IMR-90 (cell line): Measurements from ENCODE around the gene RUNX3. TPM values are rescaled to one million over a fixed set of nuclear protein-coding genes. Genes with fewer than 3 reads are reported as not detected.

Experiments used
- ATAC-seq: fragments of 200-7000 bp; cut with Tn5 transposase; 2 replicates; pipeline ENCODE4 v1.9.1; 2020; ENCODE audit warnings: low read depth, mild to moderate bottlenecking, moderate library complexity
- BruUV-seq: library from RNA; stranded (reverse); fragments of 400-500 nt; replicated peaks from 2 replicates; lab custom pipeline; 2021; lab: Mats Ljungman, UMichigan
- CTCF ChIA-PET: fragments of 300-600 bp; formaldehyde crosslinking; extraction: SDS; loops from one replicate; lab custom pipeline; 2021; ENCODE audit warnings: antibody characterized with exemption; lab: Yijun Ruan, JAX
- POLR2A ChIA-PET: fragments of 300-600 bp; sonication (Branson Sonifier 250); formaldehyde crosslinking; loops from one replicate; lab custom pipeline; 2022; ENCODE audit warnings: antibody characterized with exemption; ENCODE audit not compliant: unreplicated experiment; lab: Charles Lee
- DNase-seq: peaks from one replicate; pipeline ENCODE4 v3.0.0; 2013
- H2AFZ ChIP-seq: replicated peaks from 2 replicates; pipeline ENCODE3; 2013; ENCODE audit warnings: low read length, mild to moderate bottlenecking; ENCODE audit not compliant: poor library complexity
- H2AK5ac ChIP-seq: 2 replicates; pipeline ENCODE4 v1.6.1; 2013; ENCODE audit warnings: low read depth, low read length, inconsistent platforms
- H2AK9ac ChIP-seq: replicated peaks from 2 replicates; pipeline ENCODE3; 2013; ENCODE audit warnings: mild to moderate bottlenecking, low read depth, low read length, moderate library complexity; ENCODE audit not compliant: poor library complexity
- H2BK120ac ChIP-seq: 2 replicates; pipeline ENCODE4 v1.6.1; 2013; ENCODE audit warnings: low read depth, low read length, inconsistent platforms
- H2BK15ac ChIP-seq: 3 replicates; pipeline ENCODE4 v1.6.1; 2013; ENCODE audit warnings: low read depth, low read length, inconsistent platforms
- H2BK20ac ChIP-seq: 2 replicates; pipeline ENCODE4 v1.6.1; 2013; ENCODE audit warnings: low read depth, mild to moderate bottlenecking, inconsistent platforms, low read length, moderate library complexity
- H2BK5ac ChIP-seq: 2 replicates; pipeline ENCODE4 v1.6.1; 2013; ENCODE audit warnings: mild to moderate bottlenecking, low read depth, low read length, inconsistent platforms; ENCODE audit not compliant: poor library complexity, severe bottlenecking
- H3K14ac ChIP-seq: replicated peaks from 2 replicates; pipeline ENCODE4 v1.6.1; 2013; ENCODE audit warnings: low read depth, low read length, inconsistent platforms
- H3K18ac ChIP-seq: 2 replicates; pipeline ENCODE4 v1.6.1; 2013; ENCODE audit warnings: low read depth, low read length, control low read depth
- H3K23ac ChIP-seq: 2 replicates; pipeline ENCODE4 v1.6.1; 2013; ENCODE audit warnings: low read depth, low read length, inconsistent platforms
- H3K27ac ChIP-seq: 2 replicates; pipeline ENCODE4 v1.5.1; 2013; ENCODE audit warnings: mild to moderate bottlenecking, control low read depth, low read length; ENCODE audit not compliant: insufficient read depth
- H3K27me3 ChIP-seq: 2 replicates; pipeline ENCODE4 v1.6.1; 2013; ENCODE audit warnings: low read length; ENCODE audit not compliant: control insufficient read depth, insufficient read depth
- H3K36me3 ChIP-seq: 2 replicates; pipeline ENCODE4 v1.6.1; 2013; ENCODE audit warnings: low read length, mixed read lengths; ENCODE audit not compliant: control insufficient read depth, insufficient read depth
- H3K4ac ChIP-seq: 2 replicates; pipeline ENCODE4 v1.6.1; 2013; ENCODE audit warnings: low read depth, low read length, inconsistent platforms
- H3K4me1 ChIP-seq: 2 replicates; pipeline ENCODE4 v1.6.1; 2013; ENCODE audit warnings: low read length, mixed read lengths; ENCODE audit not compliant: control insufficient read depth, insufficient read depth
- H3K4me2 ChIP-seq: 2 replicates; pipeline ENCODE4 v1.6.1; 2013; ENCODE audit warnings: low read depth, mild to moderate bottlenecking, control low read depth, low read length, moderate library complexity
- H3K4me3 ChIP-seq: 2 replicates; pipeline ENCODE4 v1.5.1; 2013; ENCODE audit warnings: low read depth, mild to moderate bottlenecking, control low read depth, low read length, moderate library complexity; ENCODE audit not compliant: insufficient read depth
- H3K56ac ChIP-seq: 2 replicates; pipeline ENCODE4 v1.6.1; 2013; ENCODE audit warnings: low read length, inconsistent platforms; ENCODE audit not compliant: insufficient read depth; ENCODE audit errors: extremely low read depth
- H3K79me1 ChIP-seq, 2 experiments: 2 replicates each; pipeline ENCODE4 v1.6.1; 2013; ENCODE audit warnings: low read length in 2 of 2, inconsistent platforms in 1 of 2, low read depth in 1 of 2
- H3K9ac ChIP-seq: 2 replicates; pipeline ENCODE4 v1.6.1; 2013; ENCODE audit warnings: low read depth, low read length, control low read depth
- H3K9me1 ChIP-seq: 2 replicates; pipeline ENCODE4 v1.6.1; 2013; ENCODE audit warnings: low read length, inconsistent platforms; ENCODE audit not compliant: insufficient read depth
- H3K9me3 ChIP-seq: 2 replicates; pipeline ENCODE4 v1.6.1; 2013; ENCODE audit warnings: low read length; ENCODE audit not compliant: control insufficient read depth, insufficient read depth
- H4K20me1 ChIP-seq: 2 replicates; pipeline ENCODE4 v1.6.1; 2013; ENCODE audit warnings: low read length, inconsistent platforms; ENCODE audit not compliant: insufficient read depth
- H4K5ac ChIP-seq: 2 replicates; pipeline ENCODE4 v1.6.1; 2013; ENCODE audit warnings: mild to moderate bottlenecking, low read depth, low read length, control low read depth
- H4K8ac ChIP-seq, 2 experiments: 2 replicates each; pipeline ENCODE4 v1.6.1; 2013; ENCODE audit warnings: low read depth in 2 of 2, low read length in 2 of 2, control low read depth in 1 of 2, inconsistent platforms in 1 of 2
- H4K91ac ChIP-seq: 2 replicates; pipeline ENCODE4 v1.6.1; 2013; ENCODE audit warnings: low read depth, low read length, inconsistent platforms; ENCODE audit not compliant: insufficient read depth
- BHLHE40 ChIP-seq: fragments of 150-350 bp; IDR thresholded peaks from 2 replicates; pipeline ENCODE4 v1.6.1; 2016; ENCODE audit warnings: mild to moderate bottlenecking, low read depth, low read length
- CEBPB ChIP-seq: IDR thresholded peaks from 2 replicates; pipeline ENCODE4 v1.6.1; 2012; ENCODE audit warnings: low read depth, low read length, improper control_type of control experiment
- CHD1 ChIP-seq: IDR thresholded peaks from 2 replicates; pipeline ENCODE4 v1.6.1; 2012; ENCODE audit warnings: low read depth, low read length, improper control_type of control experiment
- MAFK ChIP-seq: IDR thresholded peaks from 2 replicates; pipeline ENCODE4 v1.6.1; 2012; ENCODE audit warnings: low read depth, low read length, improper control_type of control experiment
- NFE2L2 ChIP-seq: fragments of 150-350 bp; IDR thresholded peaks from 2 replicates; pipeline ENCODE4 v1.6.1; 2016; ENCODE audit warnings: low read depth, mild to moderate bottlenecking, low read length
- POLR2A ChIP-seq: IDR thresholded peaks from 2 replicates; pipeline ENCODE4 v1.6.1; 2012; ENCODE audit warnings: mild to moderate bottlenecking, low read depth, low read length
- RFX5 ChIP-seq: IDR thresholded peaks from 2 replicates; pipeline ENCODE4 v1.8.0; 2012; ENCODE audit warnings: low read depth, mild to moderate bottlenecking, low read length, moderate library complexity
- WGBS, 2 experiments: methylation state at CpG; one replicate each; pipeline versions ENCODE4 v1.1.5 to v1.1.7; 2013; ENCODE audit warnings: missing lambda C conversion rate in 2 of 2; ENCODE audit not compliant: insufficient read length in 1 of 2; ENCODE audit errors: extremely low coverage in 2 of 2; 5-methylcytosine and 5-hydroxymethylcytosine counted together
- dilution Hi-C: fragments of 300-500 bp; cut with HindIII; formaldehyde crosslinking; loops from one replicate; pipeline ENCODE4 v1.14.3; 2018; ENCODE audit warnings: low sequenced_read_pairs; ENCODE audit not compliant: unreplicated experiment
- in situ Hi-C: fragments of 300-500 bp; cut with MboI; formaldehyde crosslinking; loops from 3 replicates; pipeline ENCODE4 v1.14.3; 2019; ENCODE audit warnings: low sequenced_read_pairs, inconsistent platforms, mixed read lengths
- intact Hi-C: fragments of 100-400 bp; cut with micrococcal nuclease; formaldehyde crosslinking; loops from 2 replicates; pipeline ENCODE4 v1.10.0; 2022
- polyA plus RNA-seq, 3 experiments: library from polyadenylated mRNA; depleted of rRNA; stranded (reverse); fragments of >200 nt; gene quantifications; 2 replicates each; pipeline ENCODE4 v1.2.3, GENCODE V29; 2012; ENCODE audit warnings: low replicate concordance in 1 of 3
- total RNA-seq: library from RNA; depleted of rRNA; stranded (reverse); fragments of >200 nt; gene quantifications from 2 replicates; pipeline ENCODE4 v1.2.3, GENCODE V29; 2012
- TF ChIP-seq, protein P1 (sequence below): conservative IDR thresholded peaks from 2 replicates; pipeline ENCODE4 v1.5.1; 2012; ENCODE audit warnings: mild to moderate bottlenecking, low read depth, low read length, improper control_type of control experiment
- TF ChIP-seq, protein P2 (sequence below): fragments of 150-350 bp; IDR thresholded peaks from 2 replicates; pipeline ENCODE4 v1.6.1; 2016; ENCODE audit warnings: low read depth, mild to moderate bottlenecking, low read length, moderate library complexity, borderline replicate concordance

Gene RUNX3
- total and polyA plus RNA-seq, 2 of the 4 experiments (the other 2 are of a cell fraction): 0.07 TPM; not detected in 1

DNA sequence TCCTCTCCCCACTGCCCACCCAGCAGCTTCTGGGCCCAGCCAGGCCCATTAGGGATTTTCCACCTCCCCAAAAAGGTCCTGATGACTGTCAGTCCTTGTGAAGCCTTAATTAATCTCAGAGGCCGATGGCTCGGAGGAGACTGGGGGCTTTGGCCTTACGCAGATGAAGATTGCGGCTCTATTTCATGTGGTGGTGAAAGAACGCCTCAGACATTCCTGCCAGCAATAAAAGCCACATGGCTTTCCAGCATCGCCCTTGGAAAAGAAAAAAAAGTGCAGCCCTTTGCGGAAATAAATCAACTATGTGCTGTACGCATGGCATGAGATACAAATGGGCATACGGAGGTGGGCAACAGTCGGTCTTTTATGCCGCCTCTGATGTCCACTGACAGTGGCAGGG lies 6.6 kb upstream of the RUNX3 start:
- Histone ChIP-seq H3K4me2 (no peak overlapping the region), H3K79me1 (no peaks in the 10 kb centered on the region), H3K23ac (no peak overlapping the region), H2BK20ac (no peak overlapping the region), H3K56ac (no peak overlapping the region), H2AFZ (no peak overlapping the region), H3K27me3 (peaks cover 45% of the 10 kb centered on the region), H2AK5ac (no peak overlapping the region), H2AK9ac (no peak overlapping the region), H3K9me1 (no peaks in the 10 kb centered on the region; the same call in 1 of the 2 replicates), H3K4ac (no peak overlapping the region; the same call in 1 of the 2 replicates), H4K91ac (no peak overlapping the region), H3K9me3 (peaks cover 3% of the 10 kb centered on the region; the same call in 1 of the 2 replicates), H4K5ac (no peak overlapping the region), H4K8ac (no peak overlapping the region), H3K18ac (no peak overlapping the region), H3K9ac (no peak overlapping the region), H2BK15ac (no peak overlapping the region), H4K20me1 (0 out of 2 replicates have a peak, but pooled peaks cover 3% of the 10 kb centered on the region), H3K36me3 (no peaks in the 10 kb centered on the region), H3K4me1 (peaks cover 2% of the 10 kb centered on the region; the same call in 1 of the 2 replicates), H3K27ac (no peak overlapping the region), H2BK120ac (0 out of 2 replicates have a peak overlapping the region, but pooled peaks have one; percentile 5), H3K14ac (no peak overlapping the region), H2BK5ac (no peak overlapping the region), H3K4me3 (no peak overlapping the region)
- ChIA-PET POLR2A (no interaction called here), CTCF (no interaction called here)
- ATAC-seq (no peak), DNase-seq (no peak)
- in situ Hi-C loops: loop anchor here (10.0 kb wide), 1 partner anchor 268 kb away; no protein-coding TSS in a partner anchor
- dilution Hi-C loops: no loop called here
- 74% methylated on average over 8 of the region's 11 CpGs; no CpG with 5 or more reads in 1 of the 2 experiments for WGBS, 2 experiments
- intact Hi-C loops: no loop called here
- no TSS peak for BruUV-seq
- TF ChIP-seq MAFK (no peak), POLR2A (no peak), NFE2L2 (no peak), CHD1 (no peak), RFX5 (no peak), BHLHE40 (no peak), CEBPB (no peak)
- TF ChIP-seq, protein P1, sequence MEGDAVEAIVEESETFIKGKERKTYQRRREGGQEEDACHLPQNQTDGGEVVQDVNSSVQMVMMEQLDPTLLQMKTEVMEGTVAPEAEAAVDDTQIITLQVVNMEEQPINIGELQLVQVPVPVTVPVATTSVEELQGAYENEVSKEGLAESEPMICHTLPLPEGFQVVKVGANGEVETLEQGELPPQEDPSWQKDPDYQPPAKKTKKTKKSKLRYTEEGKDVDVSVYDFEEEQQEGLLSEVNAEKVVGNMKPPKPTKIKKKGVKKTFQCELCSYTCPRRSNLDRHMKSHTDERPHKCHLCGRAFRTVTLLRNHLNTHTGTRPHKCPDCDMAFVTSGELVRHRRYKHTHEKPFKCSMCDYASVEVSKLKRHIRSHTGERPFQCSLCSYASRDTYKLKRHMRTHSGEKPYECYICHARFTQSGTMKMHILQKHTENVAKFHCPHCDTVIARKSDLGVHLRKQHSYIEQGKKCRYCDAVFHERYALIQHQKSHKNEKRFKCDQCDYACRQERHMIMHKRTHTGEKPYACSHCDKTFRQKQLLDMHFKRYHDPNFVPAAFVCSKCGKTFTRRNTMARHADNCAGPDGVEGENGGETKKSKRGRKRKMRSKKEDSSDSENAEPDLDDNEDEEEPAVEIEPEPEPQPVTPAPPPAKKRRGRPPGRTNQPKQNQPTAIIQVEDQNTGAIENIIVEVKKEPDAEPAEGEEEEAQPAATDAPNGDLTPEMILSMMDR: no peak
- TF ChIP-seq, protein P2, sequence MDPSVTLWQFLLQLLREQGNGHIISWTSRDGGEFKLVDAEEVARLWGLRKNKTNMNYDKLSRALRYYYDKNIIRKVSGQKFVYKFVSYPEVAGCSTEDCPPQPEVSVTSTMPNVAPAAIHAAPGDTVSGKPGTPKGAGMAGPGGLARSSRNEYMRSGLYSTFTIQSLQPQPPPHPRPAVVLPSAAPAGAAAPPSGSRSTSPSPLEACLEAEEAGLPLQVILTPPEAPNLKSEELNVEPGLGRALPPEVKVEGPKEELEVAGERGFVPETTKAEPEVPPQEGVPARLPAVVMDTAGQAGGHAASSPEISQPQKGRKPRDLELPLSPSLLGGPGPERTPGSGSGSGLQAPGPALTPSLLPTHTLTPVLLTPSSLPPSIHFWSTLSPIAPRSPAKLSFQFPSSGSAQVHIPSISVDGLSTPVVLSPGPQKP: no peak
